Stimulated activated CD4-positive, alpha-beta T cell treated with anti-CD3 and anti-CD28 coated beads, TNF-alpha, amount 100 ng/mL, for 1 hour (primary cell): ENCODE results near the gene OR6K3.
"Not testable (repeated sequence)": the region's sequence is repeated elsewhere in the genome, so short reads cannot be mapped to it uniquely, and the experiment has no call there.

Source experiments
- DNase-seq, 3 donors: peaks; one replicate each; pipeline ENCODE4 v3.0.0-alpha.2; 2020; ENCODE audit warnings: low read depth in 3 of 3, low spot score in 1 of 3

The OR6K3 gene, protein sequence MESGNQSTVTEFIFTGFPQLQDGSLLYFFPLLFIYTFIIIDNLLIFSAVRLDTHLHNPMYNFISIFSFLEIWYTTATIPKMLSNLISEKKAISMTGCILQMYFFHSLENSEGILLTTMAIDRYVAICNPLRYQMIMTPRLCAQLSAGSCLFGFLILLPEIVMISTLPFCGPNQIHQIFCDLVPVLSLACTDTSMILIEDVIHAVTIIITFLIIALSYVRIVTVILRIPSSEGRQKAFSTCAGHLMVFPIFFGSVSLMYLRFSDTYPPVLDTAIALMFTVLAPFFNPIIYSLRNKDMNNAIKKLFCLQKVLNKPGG

DNA sequence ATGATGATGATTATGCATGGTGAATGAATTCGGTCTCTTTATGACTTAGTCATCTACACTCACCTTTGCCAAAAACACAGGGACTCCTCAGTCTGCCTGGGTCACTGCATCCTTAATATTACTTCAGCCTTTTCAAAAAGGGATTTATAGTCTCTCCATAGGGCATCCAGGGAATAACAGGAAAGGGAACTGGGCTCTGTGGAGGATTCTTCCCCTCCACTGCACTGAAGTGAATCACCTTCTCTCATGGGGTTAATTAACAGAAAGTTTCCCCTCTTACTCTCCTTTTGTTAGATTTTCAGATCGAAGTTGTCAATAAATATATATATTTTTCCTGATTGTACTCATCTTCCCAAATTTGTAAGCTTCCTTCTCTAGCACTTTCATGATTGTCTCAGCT, at the start of gene OR6K3:
TSS of gene OR6K3 (minus strand) at position 101 of the 400 bp plus-strand sequence. CDS start 2,605 bp downstream, outside the sequence.
- DNase-seq, result no peak

DNA sequence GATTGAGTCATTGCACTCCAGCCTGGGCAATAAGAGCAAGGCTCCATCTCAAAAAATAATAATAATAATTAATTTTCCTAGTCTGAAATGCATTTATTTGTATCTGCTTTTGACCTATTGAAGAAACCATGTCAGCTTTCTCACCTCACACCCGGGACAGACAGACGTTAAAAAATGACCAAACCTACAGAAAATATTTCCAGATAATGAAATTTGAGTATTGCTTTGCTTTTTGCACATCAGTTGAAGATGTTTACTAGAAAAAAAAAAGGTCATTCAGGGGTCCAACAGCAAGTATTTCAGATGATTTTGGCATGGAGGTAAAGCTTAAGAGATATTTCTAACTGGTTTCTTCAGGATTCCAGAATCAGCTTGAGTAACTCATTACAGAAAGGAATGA, 33.9 kb upstream of the OR6K3 start, which contains the start of gene OR6K6:
TSS of gene OR6K6 (plus strand) at position 301 of the 400 bp plus-strand sequence. CDS start 168 bp downstream, outside the sequence.
- DNase-seq, result no peak

DNA sequence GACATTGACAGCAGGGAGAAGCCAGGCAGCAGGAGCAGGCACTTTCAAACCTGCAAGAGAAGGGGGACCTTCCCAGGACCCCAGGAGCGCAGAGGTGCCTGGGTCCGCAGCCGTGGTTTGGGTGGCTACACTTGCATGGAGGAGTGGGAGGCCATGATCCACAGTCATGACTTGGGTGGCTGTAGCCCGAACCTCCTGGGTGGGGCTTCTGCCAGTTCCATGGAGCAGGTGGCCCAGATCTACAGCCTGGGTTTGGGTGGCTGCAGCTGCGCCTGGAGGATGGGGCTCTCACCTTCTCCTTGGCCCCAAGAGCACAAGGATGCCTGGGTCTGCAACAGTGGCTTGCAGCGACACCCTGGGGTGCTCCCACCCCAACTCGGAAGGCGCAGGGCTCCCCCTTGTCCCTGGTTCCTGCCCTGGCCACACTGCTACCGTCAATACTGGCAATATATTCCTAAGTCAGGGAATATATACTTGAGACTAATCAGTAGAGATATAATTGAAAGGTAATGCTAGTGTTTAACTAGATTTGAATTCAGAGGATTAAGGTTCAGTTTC, 31.7 kb upstream of the OR6K3 start:
- no peak for DNase-seq

DNA sequence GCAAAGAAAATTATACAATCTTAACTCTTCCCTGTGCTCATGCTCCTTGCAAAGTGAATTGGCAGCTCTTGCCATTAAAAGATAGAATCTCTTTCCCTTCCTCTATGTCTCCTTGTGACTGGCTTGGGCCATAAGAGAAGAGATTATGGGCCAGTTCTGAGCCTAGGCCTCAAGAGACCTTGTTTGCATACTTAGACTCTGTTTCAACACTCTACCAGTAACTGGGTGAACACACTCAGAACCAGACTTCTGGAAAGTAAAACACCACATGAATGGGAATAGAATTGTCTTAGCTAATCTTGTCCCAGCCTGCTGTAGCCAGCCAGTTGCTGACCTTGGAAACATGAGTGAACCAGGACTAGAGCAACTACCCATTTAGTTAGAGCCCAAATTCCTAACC, 15.3 kb upstream of the OR6K3 start:
- no peak for DNase-seq

DNA sequence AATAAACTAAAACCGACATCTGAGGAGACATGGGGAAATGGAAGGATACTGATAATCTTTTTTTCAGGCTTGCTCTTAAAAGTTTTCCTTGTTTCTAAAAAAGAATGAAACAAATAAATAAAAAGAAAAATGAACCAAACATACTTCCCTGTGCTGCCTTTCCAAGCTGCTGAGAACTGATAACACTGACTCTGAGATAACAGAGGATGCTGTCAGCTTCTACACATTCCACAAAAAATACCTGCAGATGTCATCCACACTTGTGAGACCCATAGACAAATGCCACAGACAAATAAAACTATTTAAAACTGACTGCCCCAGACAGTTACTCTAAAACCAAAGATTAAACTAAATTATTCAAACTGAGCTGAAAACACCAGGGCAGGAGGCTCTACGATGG, 12.0 kb upstream of the OR6K3 start:
- DNase-seq, result no peak

DNA sequence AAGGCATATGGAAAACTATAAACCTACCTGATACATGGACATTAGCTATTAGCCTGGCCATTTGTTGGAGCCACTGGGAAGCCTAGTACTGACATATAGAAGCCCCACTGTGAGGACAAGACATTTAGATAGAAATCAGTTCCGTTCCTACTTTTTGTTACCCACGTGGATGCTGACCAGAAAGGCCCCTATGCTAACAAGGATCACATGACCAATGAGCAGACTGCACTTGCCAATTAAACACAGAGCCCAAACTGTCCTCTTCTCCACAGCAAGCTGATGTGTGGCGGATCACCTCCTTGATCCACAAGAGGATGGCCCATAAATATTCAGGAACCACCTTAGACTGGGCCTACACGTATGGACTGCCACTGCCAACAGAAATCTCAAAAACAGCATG, 11.2 kb upstream of the OR6K3 start:
- DNase-seq, result no peak

DNA sequence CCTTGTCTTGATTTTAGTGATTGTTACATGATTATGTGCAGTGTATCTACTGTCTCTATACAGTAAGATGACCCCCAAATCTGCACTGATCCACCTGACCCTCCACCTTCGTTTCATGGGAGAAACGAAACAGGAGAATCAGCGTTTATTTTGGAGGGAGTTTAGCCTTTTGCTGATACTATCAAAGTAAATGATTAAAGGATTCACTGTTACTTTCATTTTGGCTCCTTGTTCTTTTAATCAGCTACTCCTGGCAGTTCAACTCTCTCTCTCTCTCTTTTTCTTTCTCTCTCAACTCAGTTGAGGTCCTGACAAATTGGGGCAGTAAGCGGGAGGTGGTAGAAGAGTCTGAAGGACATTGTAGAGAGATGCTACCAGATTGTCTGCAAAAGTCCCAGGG, 9.9 kb upstream of the OR6K3 start:
- no peak for DNase-seq

DNA sequence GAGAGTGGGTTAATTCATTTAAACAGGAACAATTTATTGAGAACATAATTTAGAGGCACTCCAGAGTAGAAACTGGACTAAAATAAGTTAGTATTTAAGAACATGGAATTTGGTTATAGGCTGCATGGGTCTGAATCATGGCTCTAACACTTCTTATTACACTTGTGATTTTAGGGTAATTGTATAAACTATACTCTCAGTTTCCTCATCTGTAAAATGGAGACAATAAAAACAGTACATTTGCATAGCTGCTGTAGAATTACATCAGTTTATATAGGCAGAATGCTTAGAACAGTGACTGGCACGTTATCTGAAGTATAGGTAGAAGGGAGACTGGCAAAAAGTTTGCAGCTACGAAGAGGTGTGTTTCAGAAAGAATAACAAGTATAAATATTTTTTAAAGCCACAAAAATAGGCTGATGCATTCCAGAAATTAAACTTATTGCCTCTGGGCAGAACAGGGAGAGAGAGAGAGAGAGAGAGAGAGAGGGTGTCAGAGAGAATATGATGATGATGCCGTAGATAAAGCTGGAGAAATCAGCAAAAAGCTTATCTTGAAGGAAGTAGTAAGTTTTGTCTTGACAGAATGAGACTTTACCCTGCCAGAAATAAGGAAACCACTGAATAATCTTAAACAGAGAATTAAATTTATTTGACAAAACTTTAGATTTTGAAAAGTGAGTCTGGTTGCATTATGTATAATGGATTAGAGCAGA, 8.1 kb upstream of the OR6K3 start:
- no peak for DNase-seq

DNA sequence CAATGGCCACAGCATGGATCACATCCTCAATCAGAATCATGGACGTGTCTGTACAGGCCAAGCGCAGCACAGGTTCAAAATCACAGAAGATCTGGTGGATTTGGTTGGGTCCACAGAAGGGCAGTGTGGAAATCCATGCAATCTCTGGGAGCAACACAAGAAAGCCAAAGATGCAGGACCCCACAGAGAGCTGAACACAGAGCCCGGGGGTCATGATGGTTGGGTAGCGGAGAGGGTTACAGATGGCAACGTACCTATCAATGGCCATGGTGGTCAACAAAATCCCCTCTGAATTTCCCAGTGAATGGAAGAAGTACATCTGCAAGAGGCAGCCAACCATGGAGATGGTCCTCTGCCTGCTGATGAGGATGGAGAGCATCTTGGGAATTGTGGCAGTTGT, 3.9 kb upstream of the OR6K3 start:
- no peak for DNase-seq

DNA sequence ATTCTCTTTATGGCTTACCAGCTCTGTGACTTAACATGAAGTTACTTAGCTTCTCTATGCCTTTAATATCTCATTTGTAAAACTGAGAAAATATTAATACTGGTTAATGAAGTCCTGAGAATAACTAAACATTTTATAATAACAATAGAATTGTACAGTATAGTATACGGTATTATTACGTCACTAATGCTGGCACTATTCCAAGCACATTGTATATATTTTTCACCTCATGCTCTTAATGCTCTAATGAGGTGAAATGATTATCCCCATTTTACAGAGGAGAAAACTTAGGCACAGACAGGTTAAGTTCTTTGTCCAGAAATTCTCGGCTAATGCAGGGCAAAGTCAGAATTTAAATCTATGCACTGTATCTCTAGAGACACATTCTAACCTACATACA, 856 bp downstream of the OR6K3 start:
- no peak for DNase-seq

DNA sequence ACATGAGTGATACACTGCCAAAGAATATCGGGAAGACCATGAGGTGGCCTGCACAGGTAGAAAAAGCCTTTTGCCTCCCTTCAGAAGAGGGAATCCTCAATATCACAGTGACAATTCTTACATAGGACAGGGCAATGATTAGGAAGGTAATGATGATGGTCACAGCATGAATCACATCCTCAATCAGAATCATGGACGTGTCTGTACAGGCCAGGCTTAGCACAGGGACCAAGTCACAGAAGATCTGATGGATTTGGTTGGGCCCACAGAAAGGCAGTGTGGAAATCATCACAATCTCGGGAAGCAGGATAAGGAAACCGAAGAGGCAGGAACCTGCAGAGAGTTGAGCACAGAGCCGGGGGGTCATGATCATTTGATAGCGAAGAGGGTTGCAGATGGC, 3.2 kb downstream of the OR6K3 start:
- DNase-seq, result no peak

DNA sequence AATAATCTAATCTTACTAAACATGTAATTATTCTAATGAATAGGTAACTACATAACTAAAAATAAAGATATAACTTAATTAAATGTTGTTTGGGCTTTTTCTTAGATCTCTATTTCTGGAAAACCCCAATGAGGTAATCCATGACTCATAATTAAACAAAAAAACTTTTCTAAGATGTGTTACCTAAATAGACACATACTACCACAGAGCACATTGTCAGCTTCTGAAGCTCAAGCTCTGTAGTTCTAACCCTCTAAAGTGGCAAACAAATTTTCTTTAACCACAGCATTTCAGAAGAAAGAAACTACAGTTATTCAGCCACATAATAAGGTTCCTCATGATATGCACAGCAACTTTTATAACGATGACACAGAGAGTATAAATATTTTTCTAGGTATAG, 4.2 kb downstream of the OR6K3 start:
- no peak for DNase-seq

DNA sequence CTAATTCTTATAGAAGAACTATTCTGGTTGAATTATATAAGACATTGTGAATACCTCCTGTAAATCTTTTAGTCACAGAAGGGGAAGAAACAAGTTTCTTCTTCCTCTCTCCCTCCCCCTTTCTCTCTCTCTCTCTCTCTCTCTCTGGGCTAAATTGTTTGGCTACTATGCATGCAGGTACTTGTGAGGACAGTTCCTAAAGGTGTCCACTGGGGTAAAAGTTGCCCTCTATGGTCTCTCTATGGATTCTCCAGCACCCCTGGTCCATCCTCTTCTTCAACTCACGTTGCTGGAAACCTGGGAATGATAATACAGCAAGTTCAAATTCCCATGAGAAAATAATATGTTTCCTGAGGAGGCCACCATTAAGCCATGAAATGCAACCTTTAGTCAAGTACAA, 5.8 kb downstream of the OR6K3 start:
- DNase-seq, result no peak

DNA sequence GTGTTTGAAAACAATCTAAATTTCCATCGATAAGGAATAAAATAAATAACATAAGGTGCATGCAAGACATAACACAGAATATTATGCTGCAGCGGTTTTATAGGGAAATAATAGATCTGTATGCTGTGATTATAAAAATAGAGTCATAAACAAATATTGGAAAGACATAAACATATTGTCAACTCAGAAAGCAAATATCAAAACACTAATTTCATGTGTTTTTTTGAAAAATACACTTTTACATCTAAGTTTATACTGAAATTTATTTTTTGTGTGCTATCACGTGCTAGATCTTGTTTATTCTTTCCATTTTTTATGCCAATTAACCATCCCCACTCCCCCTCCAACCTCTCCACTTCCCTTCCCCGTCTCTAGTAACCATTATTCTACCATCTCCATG, 9.4 kb downstream of the OR6K3 start:
- DNase-seq, result no peak

DNA sequence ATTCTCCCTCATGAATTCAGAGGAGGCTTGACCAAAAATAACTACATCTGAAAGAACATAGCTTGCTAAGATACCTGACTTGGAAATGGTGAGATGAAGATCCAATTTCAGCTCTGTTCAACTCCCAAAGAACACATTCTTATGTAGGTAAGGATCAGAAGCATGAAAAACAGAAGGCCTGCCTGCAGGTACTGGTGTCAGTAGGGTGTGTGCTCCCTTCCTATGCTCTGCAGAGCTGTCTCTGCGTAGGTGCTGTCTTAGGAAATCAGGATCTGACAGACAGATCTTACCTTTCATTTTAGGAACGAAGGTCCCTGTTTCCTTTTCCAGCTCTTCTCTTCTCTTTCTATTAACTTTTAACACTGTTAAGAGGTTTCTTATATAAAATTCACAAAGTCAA, 14.4 kb downstream of the OR6K3 start:
- DNase-seq, result no peak

DNA sequence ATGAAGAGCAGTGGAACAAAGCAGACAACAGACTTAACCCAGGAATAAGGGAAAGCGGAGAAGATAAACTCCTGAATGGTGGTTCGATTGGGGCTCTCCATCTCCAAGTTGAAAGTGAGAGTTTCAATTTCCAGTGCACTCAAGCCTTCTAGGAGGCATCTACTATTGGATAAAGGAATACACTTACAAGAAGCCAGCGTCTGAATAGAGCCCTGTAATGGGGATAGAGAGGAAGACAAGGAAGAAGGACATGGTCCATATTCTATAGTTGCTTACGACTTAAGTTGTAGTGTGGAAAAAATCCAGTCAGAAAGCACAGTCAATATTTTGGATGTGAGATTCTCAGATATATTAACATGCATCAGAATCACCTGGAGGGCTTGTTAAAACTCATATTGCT, 20.0 kb downstream of the OR6K3 start, which contains the start of gene OR6K2:
TSS of gene OR6K2 (minus strand) at position 101 of the 400 bp plus-strand sequence. CDS start at position 101, 0 bp downstream.
- DNase-seq, result no peak

DNA sequence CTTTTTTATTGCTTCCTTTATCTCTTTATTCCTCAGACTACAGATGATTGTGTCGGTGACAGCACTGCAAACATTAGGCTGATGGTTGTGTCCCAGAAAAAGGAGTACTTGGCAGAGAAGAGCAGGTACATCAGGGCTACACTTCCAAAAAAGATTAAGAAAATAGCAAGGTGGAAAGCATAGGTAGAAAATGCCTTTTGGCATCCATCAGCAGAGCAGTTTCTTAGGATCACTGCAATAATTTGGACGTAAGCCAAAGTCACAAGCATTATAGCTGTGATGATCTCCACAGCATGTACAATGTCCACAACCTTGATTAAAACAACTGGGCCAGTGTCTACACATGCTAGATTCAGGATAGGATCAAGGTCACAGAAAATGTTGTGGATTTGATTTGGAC, 25.9 kb downstream of the OR6K3 start:
- DNase-seq, result no peak

DNA sequence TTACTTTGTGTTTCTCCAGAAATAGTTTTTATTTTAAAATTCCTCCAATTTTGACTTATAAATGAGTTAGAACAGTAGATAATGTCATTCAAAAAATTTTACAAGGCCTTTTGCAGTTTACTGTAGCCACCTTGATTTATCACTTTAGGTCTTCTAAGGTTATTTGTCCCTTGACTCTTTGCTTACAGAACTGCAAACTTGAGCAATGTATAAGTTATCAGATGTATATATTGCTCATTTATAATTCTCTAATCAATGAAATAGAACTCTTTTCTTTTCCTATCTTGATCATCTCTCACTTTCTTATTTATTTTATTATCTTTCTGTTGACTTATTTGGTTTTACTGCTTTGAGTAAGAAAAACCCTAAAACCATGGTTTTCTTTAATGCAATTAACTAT, 28.2 kb downstream of the OR6K3 start:
- no peak for DNase-seq

DNA sequence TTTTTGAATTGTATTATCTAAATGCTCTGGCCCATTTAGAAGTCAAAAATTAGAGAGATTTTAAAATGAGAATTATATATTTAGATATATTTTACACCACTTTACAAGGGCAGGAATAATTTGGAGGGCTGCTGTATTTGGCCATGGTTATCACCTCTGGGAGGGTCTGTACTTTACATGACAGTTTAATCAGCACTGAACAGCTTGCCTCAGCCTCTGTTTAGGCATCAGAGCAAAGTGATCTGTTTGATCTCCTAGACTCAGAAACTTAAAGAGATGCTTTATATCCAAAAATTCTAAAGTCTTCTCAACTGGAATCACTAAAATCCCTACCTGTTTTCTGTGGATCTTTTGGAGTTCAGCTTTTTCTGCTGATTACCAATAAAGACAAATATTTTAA, 28.6 kb downstream of the OR6K3 start:
- DNase-seq, result no peak

DNA sequence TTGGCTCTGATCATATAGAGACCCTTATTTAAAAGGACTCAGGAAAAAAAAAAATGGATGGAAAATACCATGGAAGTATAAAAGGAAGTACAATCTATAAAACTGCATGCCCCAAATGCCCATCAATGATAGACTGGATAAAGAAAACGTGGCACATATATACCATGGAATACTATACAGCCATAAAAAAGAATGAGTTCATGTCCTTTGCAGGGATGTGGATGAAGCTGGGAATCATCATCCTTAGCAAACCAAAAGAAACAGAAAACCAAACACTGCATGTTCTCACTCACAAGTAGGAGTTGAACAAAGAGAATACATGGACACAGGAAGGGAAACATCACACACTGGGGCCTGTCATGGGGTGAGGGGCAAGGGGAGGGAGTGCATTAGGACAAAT, 29.4 kb downstream of the OR6K3 start:
- not testable (repeated sequence) for DNase-seq

DNA sequence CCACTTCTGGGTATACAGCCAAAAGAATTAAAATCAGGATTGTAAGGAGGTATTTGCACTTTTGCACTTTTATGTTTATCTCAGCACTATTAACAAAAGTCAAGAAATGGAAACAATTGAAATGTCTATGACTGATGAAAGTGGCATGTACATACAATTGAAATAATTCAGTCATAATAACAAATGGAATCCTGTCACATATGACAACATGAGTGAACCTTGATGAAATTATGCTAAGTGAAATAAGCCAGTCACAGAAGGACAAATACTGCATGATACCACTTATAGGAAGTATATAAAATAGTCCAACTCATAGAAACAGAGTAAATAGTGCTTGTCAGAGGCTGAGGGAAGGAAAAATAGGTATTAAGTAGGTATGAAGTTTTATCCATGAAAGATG, 30.6 kb downstream of the OR6K3 start:
- no peak for DNase-seq

DNA sequence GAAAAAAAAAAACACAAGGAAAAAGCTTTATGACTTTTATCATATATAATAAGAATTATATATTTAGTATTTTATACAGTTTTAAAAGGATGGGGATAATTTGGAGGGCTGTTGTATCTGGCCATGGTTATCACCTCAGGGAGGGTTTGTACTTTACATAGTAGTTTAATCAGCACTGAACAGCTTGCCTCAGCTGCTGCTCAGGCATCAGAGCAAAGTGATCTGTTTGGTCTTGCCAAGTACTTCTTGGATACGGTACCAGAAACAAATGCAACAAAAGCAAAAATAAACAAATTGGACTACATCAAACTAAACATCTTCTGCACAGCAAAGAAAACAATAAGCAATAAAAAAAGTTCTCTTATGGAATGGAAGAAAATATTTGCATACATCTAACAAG, 31.4 kb downstream of the OR6K3 start:
- DNase-seq, result no peak
